ENCODE results near the gene ADAP1. TPM values are rescaled to one million over a fixed set of nuclear protein-coding genes. Genes with fewer than 3 reads are reported as not detected.

ADAP1 gene
- total RNA-seq, 1 experiment from 2014 or later: 31.2 TPM

GRCh38 chr7:907158-907980, 47.1 kb downstream of the ADAP1 start:
- no peak for ATAC-seq
- CTCF ChIA-PET: interaction anchor here (0.6 kb wide), 1 partner anchor 137 kb away, joined by 3 read pairs; the partner anchor contains the start of gene GPR146
- no peak overlapping the region for H3K27ac ChIP-seq (ENCODE audit: low read length)
- POLR2A ChIA-PET (ENCODE audit: unreplicated experiment): interaction anchor here (0.6 kb wide), 1 partner anchor 285 kb away, joined by 7 read pairs; no protein-coding TSS in a partner anchor
- no peak overlapping the region for H3K4me2 ChIP-seq (ENCODE audit: low read length)
- no peaks in the 10 kb centered on the region for H3K36me3 ChIP-seq (ENCODE audit: low read depth, low read length)
- no TSS peak for BruUV-seq (replicated peaks)
- no peak overlapping the region for H3K9ac ChIP-seq (ENCODE audit: low read length)
- no peaks in the 10 kb centered on the region for H3K9me3 ChIP-seq (ENCODE audit: low read length)
- DNase-seq: no peak
- no peaks in the 10 kb centered on the region for H3F3A ChIP-seq (ENCODE audit: low read length, unreplicated experiment)
- intact Hi-C loops (cut with micrococcal nuclease): no loop called here
- no peaks in the 10 kb centered on the region for H4K20me1 ChIP-seq (ENCODE audit: low read length)
- no peak overlapping the region for H3K4me3 ChIP-seq (ENCODE audit: low read length)
- no peak overlapping the region for H2AFZ ChIP-seq (ENCODE audit: low read length)
- H3K4me1 ChIP-seq (ENCODE audit: insufficient read depth, low read length): peaks cover 7% of the 10 kb centered on the region; the same call in 1 of the 2 replicates
- no peaks in the 10 kb centered on the region for H3K9me2 ChIP-seq (replicated peaks; ENCODE audit: low read length)
- H3K79me2 ChIP-seq (ENCODE audit: low read length): no peaks in the 10 kb centered on the region
- peaks cover 4% of the 10 kb centered on the region; the same call in 1 of the 2 replicates for H3K27me3 ChIP-seq (ENCODE audit: low read length)
- TF ChIP-seq EZH2 (IDR thresholded peaks at IDR 0.05; ENCODE audit: low read length, unreplicated experiment): no peak

DNA sequence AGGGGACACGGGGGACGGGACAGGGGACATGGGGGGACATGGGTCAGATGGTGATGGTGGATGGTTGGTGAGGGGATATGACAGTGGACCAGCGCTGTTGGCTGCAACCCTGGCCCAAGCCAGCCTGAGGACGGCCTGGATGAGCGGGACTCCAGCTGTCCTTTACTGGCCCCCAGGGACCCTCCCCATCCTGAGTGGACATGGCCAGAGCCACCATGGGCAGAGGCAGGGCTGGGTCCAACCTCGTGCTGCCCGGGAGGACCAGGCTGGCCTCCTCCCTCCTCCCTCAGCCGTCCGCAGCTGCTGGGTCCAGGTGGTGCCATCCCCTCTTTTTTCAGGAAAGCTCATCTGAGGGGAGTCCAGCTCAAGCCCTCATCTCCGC, 47.7 kb downstream of the ADAP1 start:
- DNase-seq (no peak), ATAC-seq (no peak)
- Histone ChIP-seq H3K9ac (ENCODE audit: low read length) (no peak overlapping the region), H3K27me3 (ENCODE audit: low read length) (peaks cover 4% of the 10 kb centered on the region; the same call in 1 of the 2 replicates), H2AFZ (ENCODE audit: low read length) (no peak overlapping the region), H3K9me2 (replicated peaks; ENCODE audit: low read length) (no peaks in the 10 kb centered on the region), H3K79me2 (ENCODE audit: low read length) (no peaks in the 10 kb centered on the region), H3F3A (ENCODE audit: low read length, unreplicated experiment) (no peaks in the 10 kb centered on the region), H3K4me3 (ENCODE audit: low read length) (no peak overlapping the region), H4K20me1 (ENCODE audit: low read length) (no peaks in the 10 kb centered on the region), H3K9me3 (ENCODE audit: low read length) (no peaks in the 10 kb centered on the region), H3K36me3 (ENCODE audit: low read depth, low read length) (no peaks in the 10 kb centered on the region), H3K4me1 (ENCODE audit: insufficient read depth, low read length) (peaks cover 7% of the 10 kb centered on the region; the same call in 1 of the 2 replicates), H3K4me2 (ENCODE audit: low read length) (no peak overlapping the region), H3K27ac (ENCODE audit: low read length) (no peak overlapping the region)
- TF ChIP-seq EZH2 (IDR thresholded peaks at IDR 0.05; ENCODE audit: low read length, unreplicated experiment) (no peak), CTCF (conservative IDR thresholded peaks at IDR 0.05; ENCODE audit: low read depth, low read length) (no peak), EZH2phosphoT487 (IDR thresholded peaks at IDR 0.05; ENCODE audit: borderline replicate concordance, low read length) (no peak)
- BruUV-seq (replicated peaks): no TSS peak
- ChIA-PET CTCF (interaction anchor here (0.6 kb wide), 1 partner anchor 138 kb away, joined by 3 read pairs; the partner anchor contains the start of gene GPR146), POLR2A (ENCODE audit: unreplicated experiment) (interaction anchor here (0.6 kb wide), 1 partner anchor 286 kb away, joined by 7 read pairs; no protein-coding TSS in a partner anchor)
- intact Hi-C loops (cut with micrococcal nuclease): no loop called here

DNA sequence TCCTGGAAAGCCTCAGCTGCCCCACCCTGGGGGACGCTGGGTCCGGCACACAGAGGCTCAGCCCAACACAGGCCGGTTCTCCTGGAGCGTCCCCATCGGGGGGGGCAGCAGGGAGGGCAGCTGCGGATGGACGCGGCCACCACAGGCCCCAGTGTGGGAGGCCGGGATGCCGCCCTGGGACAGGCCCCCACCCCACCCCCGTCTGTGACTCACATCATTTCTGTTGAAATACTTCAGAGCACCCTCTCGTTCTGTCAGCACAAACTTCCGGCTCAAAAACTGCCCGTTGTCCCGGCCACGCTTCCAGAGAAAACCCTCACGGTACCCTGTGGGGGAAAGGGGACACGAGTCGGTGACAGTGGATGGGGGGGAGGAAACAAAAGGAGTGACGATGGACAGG, 49.6 kb downstream of the ADAP1 start:
- Histone ChIP-seq H4K20me1 (ENCODE audit: low read length) (no peaks in the 10 kb centered on the region), H2AFZ (ENCODE audit: low read length) (no peak overlapping the region), H3F3A (ENCODE audit: low read length, unreplicated experiment) (no peaks in the 10 kb centered on the region), H3K4me3 (ENCODE audit: low read length) (no peak overlapping the region), H3K9ac (ENCODE audit: low read length) (no peak overlapping the region), H3K36me3 (ENCODE audit: low read depth, low read length) (no peaks in the 10 kb centered on the region), H3K27me3 (ENCODE audit: low read length) (peaks cover 4% of the 10 kb centered on the region; the same call in 1 of the 2 replicates), H3K9me2 (replicated peaks; ENCODE audit: low read length) (no peaks in the 10 kb centered on the region), H3K4me2 (ENCODE audit: low read length) (peak overlapping the region; percentile 44; the same call in 1 of the 2 replicates), H3K79me2 (ENCODE audit: low read length) (no peaks in the 10 kb centered on the region), H3K4me1 (ENCODE audit: insufficient read depth, low read length) (peaks cover 7% of the 10 kb centered on the region; the same call in 1 of the 2 replicates), H3K9me3 (ENCODE audit: low read length) (no peaks in the 10 kb centered on the region), H3K27ac (ENCODE audit: low read length) (no peak overlapping the region)
- POLR2A ChIA-PET (ENCODE audit: unreplicated experiment): no interaction called here
- TF ChIP-seq EZH2 (IDR thresholded peaks at IDR 0.05; ENCODE audit: low read length, unreplicated experiment): no peak
- no peak for TF ChIP-seq CTCF (conservative IDR thresholded peaks at IDR 0.05; ENCODE audit: low read depth, low read length)
- TF ChIP-seq EZH2phosphoT487 (IDR thresholded peaks at IDR 0.05; ENCODE audit: borderline replicate concordance, low read length): no peak
- ATAC-seq (peak; percentile 17), DNase-seq (peak; percentile 53)
- BruUV-seq (replicated peaks): no TSS peak
- intact Hi-C loops (cut with micrococcal nuclease): no loop called here
- CTCF ChIA-PET: no interaction called here

All from PC-3 (cell line).